ENCODE results near the gene RAP1GAP2. TPM values are rescaled to one million over a fixed set of nuclear protein-coding genes. Genes with fewer than 3 reads are reported as not detected.

The RAP1GAP2 gene
- total and polyA plus RNA-seq, 2 of the 8 experiments (the other 6 are each of a cell fraction or from before 2014, with no cell fraction given) = 24.0 to 63.8 TPM

- H2BK5ac ChIP-seq (ENCODE audit: low read depth, low read length) = no peak overlapping the region
- no peak overlapping the region for H4K5ac ChIP-seq (ENCODE audit: insufficient read length, low read depth, low read length)
- H2BK12ac ChIP-seq (ENCODE audit: low read depth, low read length) = no peak overlapping the region
- no peak overlapping the region for H4K8ac ChIP-seq (ENCODE audit: extremely low read depth, insufficient read depth, low read length)
- no peaks in the 10 kb centered on the region for H3K79me1 ChIP-seq (ENCODE audit: low read depth, low read length)
- no peak overlapping the region for H3K27ac ChIP-seq (ENCODE audit: low read depth, low read length)
- no peaks in the 10 kb centered on the region for H3K9me3 ChIP-seq (ENCODE audit: insufficient read depth in 2 of 2, low read depth in 1 of 2, low read length in 1 of 2)
- H2BK20ac ChIP-seq (ENCODE audit: low read length) = no peak overlapping the region
- H2BK15ac ChIP-seq (ENCODE audit: low read length) = no peak overlapping the region
- no peak overlapping the region for H3K9ac ChIP-seq (replicated peaks in 1 of 4; ENCODE audit: extremely low read depth in 1 of 4, low read depth in 3 of 4, low read length in 3 of 4)
- H3K27me3 ChIP-seq (replicated peaks in 1 of 4; ENCODE audit: control insufficient read depth in 3 of 4, extremely low read depth in 1 of 4, insufficient read depth in 3 of 4, low read length in 3 of 4) = no peaks in the 10 kb centered on the region
- ChIA-PET POLR2A (ENCODE audit: partially characterized antibody) (interaction anchor here (1.3 kb wide), 1 partner anchor 9 kb away, joined by 5 read pairs; no protein-coding TSS in a partner anchor), CTCF (ENCODE audit: partially characterized antibody) (interaction anchor here (0.6 to 1.5 kb wide), 5 partner anchors 9 to 329 kb away, joined by 3 to 5 read pairs (median 3); no protein-coding TSS in a partner anchor)
- no peak overlapping the region for H3K56ac ChIP-seq (replicated peaks; ENCODE audit: insufficient read length, low read depth, low read length)
- H3K4me3 ChIP-seq (ENCODE audit: extremely low read depth in 1 of 4, insufficient read depth in 2 of 4, low read depth in 3 of 4, low read length in 4 of 4) = no peak overlapping the region
- no peaks in the 10 kb centered on the region for H3K79me2 ChIP-seq (ENCODE audit: control insufficient read depth in 1 of 2, insufficient read depth in 2 of 2, low read length in 2 of 2)
- H2BK120ac ChIP-seq (replicated peaks; ENCODE audit: low read depth, low read length) = no peak overlapping the region
- H3K14ac ChIP-seq (ENCODE audit: insufficient read length) = no peak overlapping the region
- H4K91ac ChIP-seq (replicated peaks; ENCODE audit: insufficient read length, low read length) = no peak overlapping the region
- no peak overlapping the region for H3K23ac ChIP-seq (ENCODE audit: insufficient read length)
- H3K4me1 ChIP-seq (replicated peaks in 1 of 4; ENCODE audit: control insufficient read depth in 3 of 4, insufficient read depth in 4 of 4, low read length in 3 of 4) = no peaks in the 10 kb centered on the region; a peak in 1 of 7 replicates
- no peak overlapping the region for H3K4me2 ChIP-seq (ENCODE audit: insufficient read depth in 1 of 2, low read depth in 2 of 2, low read length in 2 of 2)
- H3K4ac ChIP-seq (replicated peaks; ENCODE audit: insufficient read length, low read depth, low read length) = no peak overlapping the region
- FAIRE-seq (no peak), DNase-seq (ENCODE audit: low read depth in 1 of 2, low spot score in 2 of 2) (no peak)
- H3K36me3 ChIP-seq (ENCODE audit: control insufficient read depth in 2 of 4, insufficient read depth in 4 of 4, low read length in 3 of 4) = peaks cover 0 to 4% (median under 1%) of the 10 kb centered on the region in 4 experiments; a peak in 1 of 8 replicates
- H2AFZ ChIP-seq (ENCODE audit: low read length) = no peak overlapping the region
- peaks cover 2% of the 10 kb centered on the region in 2 experiments for H4K20me1 ChIP-seq (replicated peaks in 1 of 2; ENCODE audit: control insufficient read depth in 1 of 2, insufficient read depth in 2 of 2, low read length in 2 of 2)
- WGBS, 2 experiments (ENCODE audit: extremely low coverage in 1 of 2, insufficient coverage in 1 of 2, insufficient read length in 1 of 2, insufficient replicate concordance in 2 of 2, low coverage in 1 of 2, low lambda C conversion rate in 2 of 2, missing lambda C conversion rate in 1 of 2) = 82% methylated on average over 7 of the region's 7 CpGs; no CpG with 5 or more reads in 1 of the 2 experiments
- H2AK5ac ChIP-seq (ENCODE audit: low read depth, low read length) = no peak overlapping the region
- H3K18ac ChIP-seq (ENCODE audit: extremely low read depth, low read length) = no peak overlapping the region
- H3K23me2 ChIP-seq (ENCODE audit: low read depth, low read length) = no peaks in the 10 kb centered on the region
- no peak for TF ChIP-seq EGR1 (IDR thresholded peaks at IDR 0.05; ENCODE audit: borderline replicate concordance, low read depth, low read length)
- no peak for TF ChIP-seq BRCA1 (IDR thresholded peaks at IDR 0.05; ENCODE audit: low read depth, low read length)
- TF ChIP-seq HDAC2 (IDR thresholded peaks at IDR 0.05; ENCODE audit: borderline replicate concordance in 1 of 2, low read depth in 2 of 2, low read length in 2 of 2) = no peak
- TF ChIP-seq CHD1 (IDR thresholded peaks at IDR 0.05; ENCODE audit: low read depth, low read length) = no peak
- no peak for TF ChIP-seq KDM1A (IDR thresholded peaks at IDR 0.05; ENCODE audit: borderline replicate concordance, low read length)
- TF ChIP-seq CREB1 (IDR thresholded peaks at IDR 0.05) = no peak
- no peak for TF ChIP-seq SUZ12 (IDR thresholded peaks at IDR 0.05; ENCODE audit: low read length)
- no peak for TF ChIP-seq USF2 (IDR thresholded peaks at IDR 0.05; ENCODE audit: low read length)
- no peak for TF ChIP-seq TAF1 (IDR thresholded peaks at IDR 0.05; ENCODE audit: low read depth, low read length)
- no peak for TF ChIP-seq POLR2A (IDR thresholded peaks at IDR 0.05; ENCODE audit: control extremely low read depth in 1 of 2, low read depth in 2 of 2, low read length in 2 of 2)
Measured at GRCh38 chr17:3035968-3036280, 239.7 kb downstream of the RAP1GAP2 start.
